Liver (tissue), 9 donors: Measurements from ENCODE around the gene LDLRAD4. TPM values are rescaled to one million over a fixed set of nuclear protein-coding genes. Genes with fewer than 3 reads are reported as not detected.

Experiments
- DNase-seq: peaks from one replicate; pipeline ENCODE4 v3.0.0-alpha.2; 2017; ENCODE audit warnings: low spot score
- H3K27ac ChIP-seq, 2 donors: one replicate each; pipeline ENCODE4 v1.7.0; 2013; ENCODE audit warnings: inconsistent platforms in 2 of 2, low read length in 2 of 2, control low read depth in 1 of 2, low read depth in 1 of 2, mild to moderate bottlenecking in 1 of 2
- H3K27me3 ChIP-seq, 4 donors: one replicate each; pipeline versions ENCODE4 v1.6.1 to v1.7.0; 2013; ENCODE audit warnings: low read length in 3 of 4, inconsistent platforms in 1 of 4, mild to moderate bottlenecking in 1 of 4, moderate library complexity in 1 of 4; ENCODE audit not compliant: control insufficient read depth in 4 of 4, insufficient read depth in 4 of 4
- H3K36me3 ChIP-seq, 4 donors: one replicate each; pipeline versions ENCODE4 v1.6.1 to v1.7.0; 2013; ENCODE audit warnings: low read length in 3 of 4, mild to moderate bottlenecking in 3 of 4, low read depth in 1 of 4, moderate library complexity in 1 of 4; ENCODE audit not compliant: control insufficient read depth in 4 of 4, insufficient read depth in 3 of 4
- H3K4me1 ChIP-seq, 4 donors: one replicate each; pipeline versions ENCODE4 v1.6.1 to v1.7.0; 2013; ENCODE audit warnings: low read length in 3 of 4, mild to moderate bottlenecking in 3 of 4, moderate library complexity in 1 of 4; ENCODE audit not compliant: control insufficient read depth in 4 of 4, insufficient read depth in 4 of 4
- H3K4me3 ChIP-seq, 3 donors: one replicate each; pipeline versions ENCODE4 v1.6.1 to v1.7.0; 2013; ENCODE audit warnings: low read length in 3 of 3, control low read depth in 1 of 3, low read depth in 1 of 3, mild to moderate bottlenecking in 1 of 3
- H3K9ac ChIP-seq, 2 donors: one replicate each; pipeline ENCODE4 v1.7.0; 2013; ENCODE audit warnings: low read length in 2 of 2, mild to moderate bottlenecking in 2 of 2, moderate library complexity in 2 of 2, control low read depth in 1 of 2, low read depth in 1 of 2
- H3K9me3 ChIP-seq, 4 donors: one replicate each; pipeline versions ENCODE4 v1.6.1 to v1.7.0; 2013; ENCODE audit warnings: low read length in 3 of 4; ENCODE audit not compliant: control insufficient read depth in 4 of 4
- ATF3 ChIP-seq: IDR thresholded peaks from 2 replicates; pipeline ENCODE4 v1.6.1; 2016; ENCODE audit warnings: antibody characterized with exemption
- EGR1 ChIP-seq, 2 donors: IDR thresholded peaks; 2 replicates each; pipeline ENCODE4 v1.6.1; 2016 to 2018; ENCODE audit warnings: antibody characterized with exemption in 2 of 2, low read depth in 2 of 2
- FOXA1 ChIP-seq: IDR thresholded peaks from 2 replicates; pipeline ENCODE4 v1.6.1; 2016; ENCODE audit warnings: antibody characterized with exemption
- FOXA2 ChIP-seq: IDR thresholded peaks from 2 replicates; pipeline ENCODE4 v1.6.1; 2016; ENCODE audit warnings: antibody characterized with exemption
- GABPA ChIP-seq, 2 donors: IDR thresholded peaks in 1 of 2; conservative IDR thresholded peaks in 1 of 2; 2 replicates each; pipeline ENCODE4 v1.6.1; 2016; ENCODE audit warnings: antibody characterized with exemption in 2 of 2, mild to moderate bottlenecking in 1 of 2, moderate library complexity in 1 of 2
- HNF4A ChIP-seq, 2 donors: conservative IDR thresholded peaks; 2 replicates each; pipeline ENCODE4 v1.6.1; 2016; ENCODE audit warnings: antibody characterized with exemption in 2 of 2, mild to moderate bottlenecking in 2 of 2
- HNF4G ChIP-seq: IDR thresholded peaks from 2 replicates; pipeline ENCODE4 v1.6.1; 2016; ENCODE audit warnings: antibody characterized with exemption
- JUND ChIP-seq, 2 donors: IDR thresholded peaks; 2 replicates each; pipeline ENCODE4 v1.6.1; 2016; ENCODE audit warnings: antibody characterized with exemption in 2 of 2
- NR2F2 ChIP-seq: IDR thresholded peaks from 2 replicates; pipeline ENCODE4 v1.6.1; 2016; ENCODE audit warnings: antibody characterized with exemption
- RAD21 ChIP-seq, 2 donors: IDR thresholded peaks; 2 replicates each; pipeline ENCODE4 v1.6.1; 2016; ENCODE audit warnings: antibody characterized with exemption in 2 of 2, mild to moderate bottlenecking in 2 of 2
- RXRA ChIP-seq, 2 donors: IDR thresholded peaks; 2 replicates each; pipeline ENCODE4 v1.6.1; 2017 to 2018; ENCODE audit warnings: antibody characterized with exemption in 2 of 2, mild to moderate bottlenecking in 1 of 2
- YY1 ChIP-seq: IDR thresholded peaks from 2 replicates; pipeline ENCODE4 v1.6.1; 2016; ENCODE audit warnings: antibody characterized with exemption, mild to moderate bottlenecking
- WGBS: extraction: QIAGEN DNeasy Blood & Tissue Kit; methylation state at CpG from one replicate; pipeline ENCODE4 v1.1.7; 2013; 5-methylcytosine and 5-hydroxymethylcytosine counted together
- polyA plus RNA-seq, 2 donors: library from polyadenylated mRNA; stranded (reverse) in 1 of 2; unstranded in 1 of 2; fragments of 200-250 nt in 1 of 2; fragments of >200 nt in 1 of 2; fragmentation: Nextera tagmentation in 1 of 2; extraction: Ambion mirVana in 1 of 2; gene quantifications; one replicate each; pipeline versions ENCODE4 v1.2.1 to v1.2.3, GENCODE V29; 2013 to 2015
- total RNA-seq, 2 donors: library from RNA; depleted of rRNA; stranded (reverse); fragments of >200 nt; gene quantifications; one replicate each; pipeline ENCODE4 v1.2.3, GENCODE V29; 2014
- TF ChIP-seq, protein P1 (sequence below): IDR thresholded peaks from 2 replicates; pipeline ENCODE4 v1.6.1; 2016; ENCODE audit warnings: antibody characterized with exemption
- TF ChIP-seq, protein P2 (sequence below): IDR thresholded peaks from 2 replicates; pipeline ENCODE4 v1.6.1; 2016; ENCODE audit warnings: antibody characterized with exemption, mild to moderate bottlenecking
- TF ChIP-seq, protein P3 (sequence below): fragments of 150-350 bp; IDR thresholded peaks from 2 replicates; pipeline ENCODE4 v1.5.1; 2017; ENCODE audit warnings: improper control_type of control experiment, low read depth, low read length; ENCODE audit not compliant: missing input control
- TF ChIP-seq, protein P4 (sequence below): IDR thresholded peaks from 2 replicates; pipeline ENCODE4 v1.6.1; 2016; ENCODE audit warnings: antibody characterized with exemption
- donor health status: healthy.
- donor health status: healthy.
- donor health status: healthy.
- donor health status: healthy.
- donor health status: healthy.

LDLRAD4 gene
- total and polyA plus RNA-seq, 4 donors, result 4.8 to 41.7 (median 12.7) TPM

DNA sequence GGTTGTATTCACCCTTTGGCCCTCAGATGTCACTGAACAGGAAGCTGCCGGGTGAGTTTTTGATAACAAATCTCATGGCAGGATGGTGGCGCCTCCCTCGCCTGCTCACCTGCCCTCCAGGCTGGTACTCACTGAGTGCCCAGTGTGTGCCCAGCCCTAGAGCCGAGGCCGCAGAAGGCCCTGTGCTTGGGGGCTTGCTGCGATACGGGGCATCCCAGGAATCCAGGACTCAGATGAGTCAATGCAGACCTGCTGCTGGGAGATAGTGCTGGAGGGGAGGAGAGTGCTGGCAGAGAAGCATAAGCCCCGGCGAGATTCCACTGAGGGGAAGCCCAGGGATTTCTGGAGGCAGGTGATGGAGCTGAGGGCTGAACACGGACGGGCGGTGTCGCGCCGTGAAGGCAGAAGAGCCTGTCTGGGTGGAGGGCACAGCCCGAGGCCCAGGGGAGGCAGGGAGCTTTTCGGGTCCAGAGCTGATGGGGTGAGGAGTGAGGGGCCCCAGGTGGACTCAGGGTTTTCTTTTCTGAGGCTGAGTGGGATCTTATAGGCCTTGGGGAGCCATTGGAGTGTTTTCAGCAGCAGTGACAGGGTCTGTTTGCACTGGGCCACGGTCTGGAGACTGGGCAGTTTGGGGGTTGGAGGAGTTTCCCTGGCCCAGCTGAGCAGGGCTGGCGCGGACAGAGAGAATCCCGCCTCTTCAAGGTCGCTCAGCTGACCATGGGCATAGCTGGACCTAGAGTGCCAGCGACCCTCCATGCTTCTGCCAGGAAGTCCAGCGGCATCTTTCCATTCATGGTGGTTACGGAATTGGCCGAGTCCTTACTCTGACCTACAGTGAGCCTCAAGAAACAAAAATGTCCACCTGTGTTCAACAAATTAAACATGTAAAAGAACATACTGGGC is 35.5 kb downstream of the LDLRAD4 start:
- H3K9me3 ChIP-seq, result no peaks in the 10 kb centered on the region
- H3K4me1 ChIP-seq, result peaks cover 0 to 2% (median 0%) of the 10 kb centered on the region in 4 donors
- H3K36me3 ChIP-seq, result no peaks in the 10 kb centered on the region
- no peak overlapping the region for H3K27ac ChIP-seq
- H3K9ac ChIP-seq, result no peak overlapping the region
- no peaks in the 10 kb centered on the region for H3K27me3 ChIP-seq
- TF ChIP-seq FOXA2, result no peak
- TF ChIP-seq HNF4A (conservative IDR thresholded peaks at IDR 0.05), result no peak
- no peak for TF ChIP-seq EGR1 (IDR thresholded peaks at IDR 0.05; ENCODE audit: low read depth in 2 of 2)
- TF ChIP-seq JUND (IDR thresholded peaks at IDR 0.05), result no peak
- TF ChIP-seq RAD21 (IDR thresholded peaks at IDR 0.05), result no peak
- TF ChIP-seq YY1, result no peak
- TF ChIP-seq, protein P1, sequence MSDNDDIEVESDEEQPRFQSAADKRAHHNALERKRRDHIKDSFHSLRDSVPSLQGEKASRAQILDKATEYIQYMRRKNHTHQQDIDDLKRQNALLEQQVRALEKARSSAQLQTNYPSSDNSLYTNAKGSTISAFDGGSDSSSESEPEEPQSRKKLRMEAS, result no peak
- TF ChIP-seq, protein P2, sequence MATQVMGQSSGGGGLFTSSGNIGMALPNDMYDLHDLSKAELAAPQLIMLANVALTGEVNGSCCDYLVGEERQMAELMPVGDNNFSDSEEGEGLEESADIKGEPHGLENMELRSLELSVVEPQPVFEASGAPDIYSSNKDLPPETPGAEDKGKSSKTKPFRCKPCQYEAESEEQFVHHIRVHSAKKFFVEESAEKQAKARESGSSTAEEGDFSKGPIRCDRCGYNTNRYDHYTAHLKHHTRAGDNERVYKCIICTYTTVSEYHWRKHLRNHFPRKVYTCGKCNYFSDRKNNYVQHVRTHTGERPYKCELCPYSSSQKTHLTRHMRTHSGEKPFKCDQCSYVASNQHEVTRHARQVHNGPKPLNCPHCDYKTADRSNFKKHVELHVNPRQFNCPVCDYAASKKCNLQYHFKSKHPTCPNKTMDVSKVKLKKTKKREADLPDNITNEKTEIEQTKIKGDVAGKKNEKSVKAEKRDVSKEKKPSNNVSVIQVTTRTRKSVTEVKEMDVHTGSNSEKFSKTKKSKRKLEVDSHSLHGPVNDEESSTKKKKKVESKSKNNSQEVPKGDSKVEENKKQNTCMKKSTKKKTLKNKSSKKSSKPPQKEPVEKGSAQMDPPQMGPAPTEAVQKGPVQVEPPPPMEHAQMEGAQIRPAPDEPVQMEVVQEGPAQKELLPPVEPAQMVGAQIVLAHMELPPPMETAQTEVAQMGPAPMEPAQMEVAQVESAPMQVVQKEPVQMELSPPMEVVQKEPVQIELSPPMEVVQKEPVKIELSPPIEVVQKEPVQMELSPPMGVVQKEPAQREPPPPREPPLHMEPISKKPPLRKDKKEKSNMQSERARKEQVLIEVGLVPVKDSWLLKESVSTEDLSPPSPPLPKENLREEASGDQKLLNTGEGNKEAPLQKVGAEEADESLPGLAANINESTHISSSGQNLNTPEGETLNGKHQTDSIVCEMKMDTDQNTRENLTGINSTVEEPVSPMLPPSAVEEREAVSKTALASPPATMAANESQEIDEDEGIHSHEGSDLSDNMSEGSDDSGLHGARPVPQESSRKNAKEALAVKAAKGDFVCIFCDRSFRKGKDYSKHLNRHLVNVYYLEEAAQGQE, result no peak
- no peak for TF ChIP-seq ATF3
- no peak for TF ChIP-seq GABPA (IDR thresholded peaks at IDR 0.05 in 1 of 2, conservative IDR thresholded peaks at IDR 0.05 in 1 of 2)
- TF ChIP-seq NR2F2, result no peak
- no peak for TF ChIP-seq FOXA1
- TF ChIP-seq RXRA (IDR thresholded peaks at IDR 0.05), result no peak
- TF ChIP-seq HNF4G, result no peak
- H3K4me3 ChIP-seq, result no peak overlapping the region
- DNase-seq, result no peak
- WGBS, result 92% methylated on average over 26 of the region's 26 CpGs

GRCh38 chr18:13254971-13255927 is 36.7 kb downstream of the LDLRAD4 start:
- WGBS, result 96% methylated on average over 11 of the region's 11 CpGs
- Histone ChIP-seq H3K27me3 (no peaks in the 10 kb centered on the region), H3K27ac (no peak overlapping the region), H3K9ac (no peak overlapping the region), H3K36me3 (no peaks in the 10 kb centered on the region), H3K4me3 (no peak overlapping the region), H3K9me3 (no peaks in the 10 kb centered on the region), H3K4me1 (peaks cover 0 to 8% (median 1%) of the 10 kb centered on the region in 4 donors)
- TF ChIP-seq, protein P2, result no peak
- no peak for TF ChIP-seq RXRA (IDR thresholded peaks at IDR 0.05)
- no peak for TF ChIP-seq EGR1 (IDR thresholded peaks at IDR 0.05; ENCODE audit: low read depth in 2 of 2)
- TF ChIP-seq RAD21 (IDR thresholded peaks at IDR 0.05), result no peak
- TF ChIP-seq, protein P3, sequence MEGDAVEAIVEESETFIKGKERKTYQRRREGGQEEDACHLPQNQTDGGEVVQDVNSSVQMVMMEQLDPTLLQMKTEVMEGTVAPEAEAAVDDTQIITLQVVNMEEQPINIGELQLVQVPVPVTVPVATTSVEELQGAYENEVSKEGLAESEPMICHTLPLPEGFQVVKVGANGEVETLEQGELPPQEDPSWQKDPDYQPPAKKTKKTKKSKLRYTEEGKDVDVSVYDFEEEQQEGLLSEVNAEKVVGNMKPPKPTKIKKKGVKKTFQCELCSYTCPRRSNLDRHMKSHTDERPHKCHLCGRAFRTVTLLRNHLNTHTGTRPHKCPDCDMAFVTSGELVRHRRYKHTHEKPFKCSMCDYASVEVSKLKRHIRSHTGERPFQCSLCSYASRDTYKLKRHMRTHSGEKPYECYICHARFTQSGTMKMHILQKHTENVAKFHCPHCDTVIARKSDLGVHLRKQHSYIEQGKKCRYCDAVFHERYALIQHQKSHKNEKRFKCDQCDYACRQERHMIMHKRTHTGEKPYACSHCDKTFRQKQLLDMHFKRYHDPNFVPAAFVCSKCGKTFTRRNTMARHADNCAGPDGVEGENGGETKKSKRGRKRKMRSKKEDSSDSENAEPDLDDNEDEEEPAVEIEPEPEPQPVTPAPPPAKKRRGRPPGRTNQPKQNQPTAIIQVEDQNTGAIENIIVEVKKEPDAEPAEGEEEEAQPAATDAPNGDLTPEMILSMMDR, result no peak
- TF ChIP-seq, protein P4, sequence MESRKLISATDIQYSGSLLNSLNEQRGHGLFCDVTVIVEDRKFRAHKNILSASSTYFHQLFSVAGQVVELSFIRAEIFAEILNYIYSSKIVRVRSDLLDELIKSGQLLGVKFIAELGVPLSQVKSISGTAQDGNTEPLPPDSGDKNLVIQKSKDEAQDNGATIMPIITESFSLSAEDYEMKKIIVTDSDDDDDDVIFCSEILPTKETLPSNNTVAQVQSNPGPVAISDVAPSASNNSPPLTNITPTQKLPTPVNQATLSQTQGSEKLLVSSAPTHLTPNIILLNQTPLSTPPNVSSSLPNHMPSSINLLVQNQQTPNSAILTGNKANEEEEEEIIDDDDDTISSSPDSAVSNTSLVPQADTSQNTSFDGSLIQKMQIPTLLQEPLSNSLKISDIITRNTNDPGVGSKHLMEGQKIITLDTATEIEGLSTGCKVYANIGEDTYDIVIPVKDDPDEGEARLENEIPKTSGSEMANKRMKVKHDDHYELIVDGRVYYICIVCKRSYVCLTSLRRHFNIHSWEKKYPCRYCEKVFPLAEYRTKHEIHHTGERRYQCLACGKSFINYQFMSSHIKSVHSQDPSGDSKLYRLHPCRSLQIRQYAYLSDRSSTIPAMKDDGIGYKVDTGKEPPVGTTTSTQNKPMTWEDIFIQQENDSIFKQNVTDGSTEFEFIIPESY, result no peak
- TF ChIP-seq GABPA (IDR thresholded peaks at IDR 0.05 in 1 of 2, conservative IDR thresholded peaks at IDR 0.05 in 1 of 2), result no peak
- TF ChIP-seq JUND (IDR thresholded peaks at IDR 0.05), result no peak
- DNase-seq, result no peak
